T-helper 1 cell (primary cell): ENCODE results near the gene HS3ST2.
A peak's percentile ranks its signal among the peaks of the same experiment; 100 is the strongest.
"Not testable (repeated sequence)": the region's sequence is repeated elsewhere in the genome, so short reads cannot be mapped to it uniquely, and the experiment has no call there.

Source experiments
- DNase-seq, 5 donors: peaks; one replicate each; pipeline ENCODE4 v3.0.0-alpha.2; 2012 to 2020

HS3ST2 gene

GRCh38 chr16:22939744-22940363 lies 125.9 kb downstream of the HS3ST2 start:
- not testable (repeated sequence) for DNase-seq

DNA sequence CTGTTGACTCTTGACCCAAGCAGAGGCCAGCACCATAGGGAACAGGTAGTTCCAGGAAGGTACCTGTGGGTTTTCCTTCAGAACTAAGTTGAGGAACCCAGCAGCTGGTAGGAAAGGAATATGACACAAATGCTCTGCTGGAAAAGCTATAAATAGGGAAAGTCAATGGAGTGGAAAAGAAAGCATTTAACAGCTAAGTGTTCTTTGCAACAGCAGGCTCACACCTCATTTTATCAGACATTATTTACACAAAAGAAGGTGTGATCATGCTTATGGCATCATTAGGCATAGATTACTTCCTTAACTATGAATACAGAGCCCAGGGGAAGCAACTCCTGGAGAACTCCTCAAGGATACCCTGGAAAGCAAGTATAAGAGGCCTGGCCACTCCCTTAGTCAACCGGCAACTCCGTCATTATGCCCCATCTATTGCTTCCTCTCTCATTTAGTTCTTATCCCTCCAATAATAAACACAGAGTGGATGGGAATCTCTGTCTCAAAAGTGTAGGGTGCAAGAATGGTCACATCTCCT lies 128.1 kb downstream of the HS3ST2 start:
- DNase-seq, result no peak

DNA sequence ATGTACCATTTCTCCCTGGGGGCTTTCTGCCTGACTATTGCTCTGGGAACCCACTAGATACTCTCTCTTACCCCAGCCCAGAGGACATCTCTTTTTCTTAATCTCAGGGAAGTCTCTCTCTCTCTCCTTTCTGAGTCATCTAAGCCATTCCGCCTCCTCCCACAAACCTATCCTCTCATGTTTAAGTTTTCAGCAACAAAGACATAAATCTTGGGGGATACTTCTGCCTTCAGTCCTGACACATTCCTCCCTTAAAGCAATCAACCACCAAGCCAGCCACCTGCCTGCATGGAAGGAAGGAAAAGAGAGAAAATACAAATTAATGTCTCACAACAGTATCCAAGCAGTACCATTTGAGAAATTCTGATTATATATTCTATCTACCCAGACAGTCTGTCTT lies 128.8 kb downstream of the HS3ST2 start:
- no peak for DNase-seq

DNA sequence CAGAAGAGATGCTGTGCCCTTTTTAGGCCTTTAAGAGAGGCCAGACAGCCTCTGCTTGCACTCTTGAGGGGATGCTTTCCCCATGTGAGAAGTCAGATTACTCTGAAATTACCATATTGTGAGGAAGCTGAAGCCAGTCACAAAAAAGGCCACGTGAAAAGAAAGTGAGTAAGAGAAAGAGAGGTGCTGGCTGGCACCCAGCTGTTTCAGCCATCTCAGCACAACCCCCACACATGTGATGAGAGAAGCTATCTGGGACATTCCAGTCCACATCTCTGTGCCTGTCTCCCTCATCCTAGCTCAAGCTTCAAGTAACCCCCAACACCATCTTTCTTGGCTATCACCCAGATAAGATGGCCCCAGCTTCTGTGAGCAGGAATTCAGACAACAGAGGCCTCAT lies 131.4 kb downstream of the HS3ST2 start:
- no peak for DNase-seq

DNA sequence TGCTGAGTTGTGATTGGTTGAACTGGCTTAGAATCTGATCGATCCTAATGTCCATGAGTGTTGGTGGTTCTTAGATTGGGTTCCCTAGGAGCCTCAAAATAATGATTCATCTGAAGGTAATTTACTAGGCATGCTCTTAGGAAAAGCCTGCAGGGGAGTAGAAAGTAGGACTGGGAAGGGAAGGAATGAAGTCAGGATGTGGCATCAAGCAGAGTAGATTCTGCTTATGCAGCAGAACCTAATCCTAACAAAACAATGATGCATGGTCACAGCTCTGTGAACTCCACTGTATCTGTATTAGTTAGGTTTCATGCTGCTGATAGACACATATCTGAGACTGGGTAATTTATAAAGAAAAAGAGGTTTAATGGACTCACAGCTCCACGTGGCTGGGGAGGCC lies 132.5 kb downstream of the HS3ST2 start:
- no peak for DNase-seq

DNA sequence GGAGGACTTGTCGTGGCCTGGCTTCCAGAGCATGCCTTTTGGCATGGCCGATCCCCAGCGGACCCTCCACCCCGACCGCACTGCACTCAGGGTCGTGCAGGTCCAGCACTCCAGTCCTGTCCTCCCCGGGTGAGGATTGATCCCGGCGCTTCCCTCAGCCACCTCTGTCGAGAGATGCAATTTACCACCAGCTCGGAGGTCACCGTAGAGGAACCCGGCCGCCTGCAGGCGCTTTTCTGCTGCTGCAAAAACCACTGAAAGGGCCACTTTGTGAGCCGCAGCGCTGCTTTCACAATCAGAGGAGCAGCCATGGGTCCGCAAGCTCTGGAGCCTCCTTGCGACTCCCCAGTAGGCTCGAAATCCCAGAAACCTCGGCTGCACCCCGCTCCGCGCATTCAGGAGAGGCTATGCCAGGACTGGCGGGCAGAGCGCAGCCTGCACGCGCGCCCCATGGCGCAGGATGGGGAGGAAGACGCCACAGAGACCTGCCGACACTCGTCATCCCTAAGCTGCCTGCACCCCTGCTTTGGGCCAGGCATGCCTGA lies 134.2 kb downstream of the HS3ST2 start:
- no peak for DNase-seq

GRCh38 chr16:22948603-22949368 lies 134.8 kb downstream of the HS3ST2 start:
- DNase-seq, result peak in 2 of 5 donors; percentile 24 to 60

- DNase-seq, result no peak
Measured at GRCh38 chr16:22955461-22956070, 141.6 kb downstream of the HS3ST2 start.

- no peak for DNase-seq
Measured at GRCh38 chr16:22961206-22961605, 147.2 kb downstream of the HS3ST2 start.

DNA sequence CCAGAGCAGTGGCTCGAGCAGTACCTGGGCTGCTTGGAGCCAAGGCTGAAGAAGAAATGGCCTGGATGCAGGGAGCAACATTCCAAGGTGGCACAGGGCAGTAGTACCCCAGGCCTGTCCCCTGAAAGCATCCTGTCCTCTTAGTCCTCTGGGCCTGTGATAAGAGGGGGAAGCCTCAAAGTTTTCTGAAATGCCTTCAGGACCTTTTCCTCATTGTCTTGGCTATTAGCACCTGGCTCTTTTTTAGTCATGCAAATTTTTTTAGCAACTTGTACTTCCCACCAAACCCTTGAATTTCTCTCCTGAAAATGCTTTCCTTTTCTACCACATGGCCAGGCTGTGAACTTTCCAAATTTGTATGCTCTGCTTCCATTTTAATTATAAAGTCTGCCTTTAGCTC lies 148.9 kb downstream of the HS3ST2 start:
- DNase-seq, result no peak
